Endothelial cell of umbilical vein (primary cell): ENCODE data around the gene XRCC2.

Source experiments
- EZH2 ChIP-seq: IDR thresholded peaks from 2 replicates; pipeline ENCODE4 v1.6.1; 2012; ENCODE audit warnings: borderline replicate concordance, low read depth, mild to moderate bottlenecking, moderate library complexity, low read length, inconsistent platforms; ENCODE audit not compliant: severe bottlenecking
- FOS ChIP-seq: IDR thresholded peaks from 2 replicates; pipeline ENCODE4 v1.6.1; 2011; ENCODE audit warnings: mild to moderate bottlenecking, low read length, moderate library complexity, borderline replicate concordance; ENCODE audit not compliant: insufficient read depth
- GATA2 ChIP-seq: IDR thresholded peaks from 2 replicates; pipeline ENCODE4 v1.7.0; 2011; ENCODE audit warnings: low read depth, mild to moderate bottlenecking, moderate library complexity, mixed read lengths, low read length; ENCODE audit not compliant: insufficient read length, insufficient read depth
- MYC ChIP-seq: IDR thresholded peaks from one replicate; pipeline ENCODE4 v1.6.1; 2011; ENCODE audit warnings: mild to moderate bottlenecking, low read depth, low read length
- POLR2A ChIP-seq: IDR thresholded peaks from 2 replicates; pipeline ENCODE4 v1.6.1; 2012; ENCODE audit warnings: low read depth, mild to moderate bottlenecking, control low read depth, low read length
- POLR2AphosphoS5 ChIP-seq: IDR thresholded peaks from 2 replicates; pipeline ENCODE4 v1.6.1; 2012; ENCODE audit warnings: low read depth, mild to moderate bottlenecking, control low read depth, low read length, moderate library complexity; ENCODE audit not compliant: insufficient read depth
- TF ChIP-seq, protein P1 (sequence below), 2 donors: IDR thresholded peaks; 1 replicate in 1 of 2; 2 replicates in 1 of 2; pipeline ENCODE4 v1.5.1; 2011; ENCODE audit warnings: low read length in 2 of 2, mild to moderate bottlenecking in 2 of 2, moderate library complexity in 2 of 2, control low read depth in 1 of 2, inconsistent platforms in 1 of 2, low read depth in 1 of 2; ENCODE audit not compliant: insufficient read depth in 1 of 2; ENCODE audit errors: extremely low read depth in 1 of 2
- TF ChIP-seq, protein P2 (sequence below): IDR thresholded peaks from 2 replicates; pipeline ENCODE4 v1.6.1; 2011; ENCODE audit not compliant: insufficient read depth, insufficient read length

DNA sequence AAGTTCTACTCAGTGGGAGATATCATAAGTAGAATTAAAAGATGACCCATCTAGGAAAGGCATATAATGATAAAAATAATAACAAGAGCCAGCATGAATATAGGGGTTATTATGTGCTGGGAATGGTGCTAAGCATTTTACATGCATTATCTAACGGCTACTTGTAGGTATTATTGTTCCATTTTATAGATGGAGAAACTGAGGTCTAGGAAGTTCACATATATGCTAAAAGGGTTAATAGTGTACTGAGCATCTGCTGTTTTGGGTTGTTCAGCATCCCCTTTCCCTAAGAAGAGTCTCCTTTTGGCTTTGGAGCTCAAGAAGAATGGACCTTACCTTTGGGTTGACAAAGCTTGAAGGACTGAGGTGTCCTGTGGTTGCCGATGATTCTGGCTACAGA, 68.9 kb downstream of the XRCC2 start:
- TF ChIP-seq, protein P1, sequence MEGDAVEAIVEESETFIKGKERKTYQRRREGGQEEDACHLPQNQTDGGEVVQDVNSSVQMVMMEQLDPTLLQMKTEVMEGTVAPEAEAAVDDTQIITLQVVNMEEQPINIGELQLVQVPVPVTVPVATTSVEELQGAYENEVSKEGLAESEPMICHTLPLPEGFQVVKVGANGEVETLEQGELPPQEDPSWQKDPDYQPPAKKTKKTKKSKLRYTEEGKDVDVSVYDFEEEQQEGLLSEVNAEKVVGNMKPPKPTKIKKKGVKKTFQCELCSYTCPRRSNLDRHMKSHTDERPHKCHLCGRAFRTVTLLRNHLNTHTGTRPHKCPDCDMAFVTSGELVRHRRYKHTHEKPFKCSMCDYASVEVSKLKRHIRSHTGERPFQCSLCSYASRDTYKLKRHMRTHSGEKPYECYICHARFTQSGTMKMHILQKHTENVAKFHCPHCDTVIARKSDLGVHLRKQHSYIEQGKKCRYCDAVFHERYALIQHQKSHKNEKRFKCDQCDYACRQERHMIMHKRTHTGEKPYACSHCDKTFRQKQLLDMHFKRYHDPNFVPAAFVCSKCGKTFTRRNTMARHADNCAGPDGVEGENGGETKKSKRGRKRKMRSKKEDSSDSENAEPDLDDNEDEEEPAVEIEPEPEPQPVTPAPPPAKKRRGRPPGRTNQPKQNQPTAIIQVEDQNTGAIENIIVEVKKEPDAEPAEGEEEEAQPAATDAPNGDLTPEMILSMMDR (IDR thresholded peaks at IDR 0.05; ENCODE audit: extremely low read depth in 1 of 2, insufficient read depth in 1 of 2, low read depth in 1 of 2, low read length in 2 of 2), result no peak
- TF ChIP-seq POLR2AphosphoS5 (no peak), POLR2A (no peak), MYC (no peak), EZH2 (no peak), FOS (no peak), GATA2 (no peak)
- TF ChIP-seq, protein P2, sequence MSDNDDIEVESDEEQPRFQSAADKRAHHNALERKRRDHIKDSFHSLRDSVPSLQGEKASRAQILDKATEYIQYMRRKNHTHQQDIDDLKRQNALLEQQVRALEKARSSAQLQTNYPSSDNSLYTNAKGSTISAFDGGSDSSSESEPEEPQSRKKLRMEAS, result no peak
